Testis (tissue), 3 donors: ENCODE data around the gene KRTDAP. TPM values are rescaled to one million over a fixed set of nuclear protein-coding genes. Genes with fewer than 3 reads are reported as not detected.

ENCODE experiments used
- DNase-seq: peaks from one replicate; pipeline ENCODE4 v3.0.0-alpha.2; 2019
- H3K27ac ChIP-seq, 2 donors: fragments of 200-600 bp; sonication (generic); one replicate each; pipeline ENCODE4 v1.5.1; 2019
- H3K27me3 ChIP-seq: fragments of 200-600 bp; sonication (generic); one replicate; pipeline ENCODE4 v1.5.1; 2019
- H3K36me3 ChIP-seq: fragments of 200-600 bp; sonication (generic); one replicate; pipeline ENCODE4 v1.5.1; 2017; ENCODE audit warnings: low read depth; ENCODE audit errors: missing control alignments
- H3K4me1 ChIP-seq: fragments of 200-600 bp; sonication (generic); one replicate; pipeline ENCODE4 v1.5.1; 2019
- H3K4me3 ChIP-seq, 2 donors: fragments of 200-600 bp; sonication (generic); one replicate each; pipeline ENCODE4 v1.5.1; 2017 to 2019
- H3K9me3 ChIP-seq: fragments of 200-600 bp; sonication (generic); one replicate; pipeline ENCODE4 v1.5.1; 2017
- CTCF ChIP-seq, 3 experiments: fragments of 450-650 bp in 2 of 3; fragments of 200-600 bp in 1 of 3; sonication (generic) in 1 of 3; IDR thresholded peaks; one replicate each; pipeline ENCODE4 v1.5.1; 2016 to 2019; ENCODE audit warnings: antibody characterized with exemption in 3 of 3, mild to moderate bottlenecking in 2 of 3, moderate library complexity in 1 of 3
- POLR2A ChIP-seq: fragments of 450-650 bp; IDR thresholded peaks from one replicate; pipeline ENCODE4 v1.6.1; 2017; ENCODE audit warnings: antibody characterized with exemption, mild to moderate bottlenecking, moderate library complexity
- WGBS, 2 donors: methylation state at CpG; one replicate each; pipeline ENCODE4 v1.1.5; 2018; 5-methylcytosine and 5-hydroxymethylcytosine counted together
- intact Hi-C: fragments of 100-400 bp; cut with DNase I; formaldehyde crosslinking; loops from one replicate; pipeline ENCODE4 v1.15.1; 2023; ENCODE audit warnings: low total_unique reads
- polyA plus RNA-seq: library from polyadenylated mRNA; stranded (reverse); fragments of 350-450 nt; fragmentation: Illumina TruSeq; extraction: RNeasy Lipid Tissue Mini Kit (QIAGEN cat#74804); gene quantifications from one replicate; pipeline ENCODE4 v1.2.3, GENCODE V29; 2014; ENCODE audit warnings: low read depth, low replicate concordance; ENCODE audit not compliant: insufficient read depth
- total RNA-seq, 2 donors: library from RNA; depleted of rRNA; stranded (reverse); fragments of >200 nt; gene quantifications; one replicate each; pipeline ENCODE4 v1.2.3, GENCODE V29; 2016

KRTDAP gene
- total and polyA plus RNA-seq, 3 donors from 2014 or later: 2.7 to 14.5 (median 5.6) TPM

- no peak for TF ChIP-seq POLR2A
- intact Hi-C loops: loop anchor here (10.0 kb wide), 1 partner anchor 139 kb away; the partner anchor contains the start of gene FFAR3
- DNase-seq: no peak
- H3K4me1 ChIP-seq: no peaks in the 10 kb centered on the region
- no peak overlapping the region for H3K27ac ChIP-seq
- no peaks in the 10 kb centered on the region for H3K27me3 ChIP-seq
- H3K9me3 ChIP-seq: no peaks in the 10 kb centered on the region
- no peak overlapping the region for H3K4me3 ChIP-seq
- H3K36me3 ChIP-seq: no peaks in the 10 kb centered on the region
- 90 to 92% methylated on average over 9 of the region's 9 CpGs for WGBS, 2 donors
These were observed 3.7 kb upstream of the KRTDAP start for GRCh38 chr19:35493971-35494370.

GRCh38 chr19:35491836-35492360, 1.6 kb upstream of the KRTDAP start:
- no peak overlapping the region for H3K27ac ChIP-seq
- 88 to 96% methylated on average over 5 to 9 of the region's 9 CpGs for whole genome bisulfite sequencing, 2 donors
- H3K9me3 ChIP-seq: no peaks in the 10 kb centered on the region
- no peaks in the 10 kb centered on the region for H3K4me1 ChIP-seq
- no peaks in the 10 kb centered on the region for H3K36me3 ChIP-seq
- no peak for DNase-seq
- H3K4me3 ChIP-seq: no peak overlapping the region
- no peaks in the 10 kb centered on the region for H3K27me3 ChIP-seq
- no peak for TF ChIP-seq POLR2A
- TF ChIP-seq CTCF (IDR thresholded peaks at IDR 0.05): no peak
- intact Hi-C loops: loop anchor here (10.0 kb wide), 1 partner anchor 137 kb away; the partner anchor contains the start of gene FFAR3

- 91 to 92% methylated on average over 16 of the region's 16 CpGs for WGBS, 2 donors
- DNase-seq: no peak
- no peaks in the 10 kb centered on the region for H3K9me3 ChIP-seq
- intact Hi-C loops: no loop called here
- H3K4me3 ChIP-seq: no peak overlapping the region
- TF ChIP-seq CTCF (IDR thresholded peaks at IDR 0.05) (no peak), POLR2A (no peak)
- H3K36me3 ChIP-seq: no peaks in the 10 kb centered on the region
- no peaks in the 10 kb centered on the region for H3K27me3 ChIP-seq
- no peak overlapping the region for H3K27ac ChIP-seq
- no peaks in the 10 kb centered on the region for H3K4me1 ChIP-seq
These were observed 1.6 kb downstream of the KRTDAP start for GRCh38 chr19:35488677-35489076.

- Histone ChIP-seq H3K36me3 (no peaks in the 10 kb centered on the region), H3K27ac (no peak overlapping the region), H3K4me1 (no peaks in the 10 kb centered on the region), H3K27me3 (no peaks in the 10 kb centered on the region), H3K4me3 (no peak overlapping the region), H3K9me3 (no peaks in the 10 kb centered on the region)
- no peak for TF ChIP-seq CTCF (IDR thresholded peaks at IDR 0.05)
- no peak for TF ChIP-seq POLR2A
- intact Hi-C loops: no loop called here
- DNase-seq: no peak
- 94 to 96% methylated on average over 10 of the region's 10 CpGs for WGBS, 2 donors
These were observed 2.5 kb downstream of the KRTDAP start for GRCh38 chr19:35487656-35488182.

GRCh38 chr19:35486268-35486708, 4.0 kb downstream of the KRTDAP start:
- H3K36me3 ChIP-seq: no peaks in the 10 kb centered on the region
- WGBS, 2 donors: 71 to 72% methylated on average over 3 of the region's 3 CpGs
- intact Hi-C loops: no loop called here
- no peaks in the 10 kb centered on the region for H3K4me1 ChIP-seq
- no peak overlapping the region for H3K27ac ChIP-seq
- H3K4me3 ChIP-seq: no peak overlapping the region
- TF ChIP-seq CTCF (IDR thresholded peaks at IDR 0.05): no peak
- TF ChIP-seq POLR2A: no peak
- no peaks in the 10 kb centered on the region for H3K27me3 ChIP-seq
- DNase-seq: no peak
- H3K9me3 ChIP-seq: no peaks in the 10 kb centered on the region
